CD4-positive, alpha-beta T cell (primary cell): ENCODE data around the gene MCAT. TPM values are rescaled to one million over a fixed set of nuclear protein-coding genes. Genes with fewer than 3 reads are reported as not detected.

ENCODE experiments used
- ATAC-seq: fragments of 200-7000 bp; cut with Tn5 transposase; one replicate; pipeline ENCODE4 v1.10.0; 2022; ENCODE audit warnings: mild to moderate bottlenecking; ENCODE audit not compliant: poor library complexity
- CTCF ChIA-PET: fragments of 350-600 bp; sonication (Branson Sonifier 250); formaldehyde crosslinking; loops from one replicate; lab custom pipeline; 2021; ENCODE audit warnings: antibody characterized with exemption, inconsistent platforms; lab: Charles Lee
- POLR2A ChIA-PET: fragments of 350-600 bp; sonication (Branson Sonifier 250); formaldehyde crosslinking; loops from one replicate; lab custom pipeline; 2021; ENCODE audit warnings: antibody characterized with exemption, inconsistent platforms; lab: Charles Lee
- DNase-seq, 14 experiments: peaks; one replicate each; pipeline ENCODE4 v3.0.0-alpha.2; 2013 to 2020; ENCODE audit warnings: mixed read lengths in 2 of 14
- H3K27ac ChIP-seq, 2 donors: one replicate each; pipeline versions ENCODE4 v1.5.1 to v1.7.0; 2013; ENCODE audit warnings: low read length in 2 of 2, low read depth in 1 of 2, mild to moderate bottlenecking in 1 of 2
- H3K27me3 ChIP-seq, 2 experiments: 1 replicate in 1 of 2; 2 replicates in 1 of 2; pipeline versions ENCODE4 v1.6.1 to v1.7.0; 2013; ENCODE audit warnings: low read length in 2 of 2, control low read depth in 1 of 2, mild to moderate bottlenecking in 1 of 2, moderate library complexity in 1 of 2; ENCODE audit not compliant: insufficient read depth in 2 of 2, control insufficient read depth in 1 of 2
- H3K36me3 ChIP-seq: one replicate; pipeline ENCODE4 v1.6.1; 2013; ENCODE audit warnings: low read length, control low read depth; ENCODE audit not compliant: insufficient read depth
- H3K4me1 ChIP-seq: one replicate; pipeline ENCODE4 v1.6.1; 2013; ENCODE audit warnings: low read length, control low read depth; ENCODE audit not compliant: insufficient read depth
- H3K4me3 ChIP-seq: one replicate; pipeline ENCODE4 v1.5.1; 2013; ENCODE audit warnings: mild to moderate bottlenecking, low read length, moderate library complexity
- H3K9me3 ChIP-seq, 2 experiments: 1 replicate in 1 of 2; 2 replicates in 1 of 2; pipeline versions ENCODE4 v1.6.1 to v1.7.0; 2013; ENCODE audit warnings: low read length in 2 of 2, mild to moderate bottlenecking in 2 of 2, control low read depth in 1 of 2, moderate library complexity in 1 of 2; ENCODE audit not compliant: control insufficient read depth in 1 of 2, insufficient read depth in 1 of 2
- H3K27ac Mint-ChIP-seq: one replicate; pipeline ENCODE4 v1.8.0; 2020; ENCODE audit warnings: mixed read lengths
- H3K27me3 Mint-ChIP-seq: one replicate; pipeline ENCODE4 v1.8.0; 2021; ENCODE audit warnings: mixed read lengths
- H3K36me3 Mint-ChIP-seq: one replicate; pipeline ENCODE4 v1.8.0; 2021; ENCODE audit warnings: low read depth, mixed read lengths
- H3K4me1 Mint-ChIP-seq: one replicate; pipeline ENCODE4 v1.8.0; 2021; ENCODE audit warnings: low read depth, mixed read lengths
- H3K4me3 Mint-ChIP-seq: one replicate; pipeline ENCODE4 v1.8.0; 2020; ENCODE audit warnings: mild to moderate bottlenecking, mixed read lengths
- H3K9me3 Mint-ChIP-seq: one replicate; pipeline ENCODE4 v1.8.0; 2020; ENCODE audit warnings: mixed read lengths
- CTCF ChIP-seq: fragments of 200-600 bp; IDR thresholded peaks from one replicate; pipeline ENCODE4 v1.8.0; 2022; ENCODE audit warnings: antibody characterized with exemption, mild to moderate bottlenecking
- intact Hi-C, 2 experiments: fragments of 100-400 bp; cut with DNase I in 1 of 2; cut with micrococcal nuclease in 1 of 2; formaldehyde crosslinking; loops; one replicate each; pipeline versions ENCODE4 v1.15.1 to v1.9.0; 2023 to 2025; cut with DNase I, micrococcal nuclease
- total RNA-seq, 174 experiments: library from RNA in 2 of 174; stranded (reverse) in 2 of 174; gene quantifications; one replicate each; pipeline ENCODE4 v1.2.3 and lab custom pipeline; 2021 to 2026

Gene MCAT
- total RNA-seq, 2 experiments from 2014 or later, result 16.1 to 18.0 TPM

GRCh38 chr22:43171019-43171491 lies 27.9 kb upstream of the MCAT start:
- Histone ChIP-seq H3K9me3 (no peaks in the 10 kb centered on the region), H3K4me1 (peaks cover 3% of the 10 kb centered on the region), H3K36me3 (peaks cover 56% of the 10 kb centered on the region), H3K4me3 (no peak overlapping the region), H3K27me3 (no peaks in the 10 kb centered on the region), H3K27ac (no peak overlapping the region)
- ATAC-seq (no peak), DNase-seq (no peak)
- ChIA-PET CTCF (no interaction called here), POLR2A (no interaction called here)
- H3K36me3 Mint-ChIP-seq, result peaks cover 27% of the 10 kb centered on the region
- no peak for TF ChIP-seq CTCF
- H3K9me3 Mint-ChIP-seq, result no peaks in the 10 kb centered on the region
- H3K4me3 Mint-ChIP-seq, result no peak overlapping the region
- H3K27ac Mint-ChIP-seq, result no peak overlapping the region
- intact Hi-C loops, result no loop called here
- no peaks in the 10 kb centered on the region for H3K27me3 Mint-ChIP-seq
- H3K4me1 Mint-ChIP-seq, result no peaks in the 10 kb centered on the region

- intact Hi-C loops, result no loop called here
- H3K4me1 ChIP-seq, result peaks cover 3% of the 10 kb centered on the region
- Mint-ChIP-seq H3K4me3 (no peak overlapping the region), H3K4me1 (no peaks in the 10 kb centered on the region), H3K36me3 (peaks cover 27% of the 10 kb centered on the region), H3K27ac (no peak overlapping the region), H3K27me3 (no peaks in the 10 kb centered on the region), H3K9me3 (no peaks in the 10 kb centered on the region)
- no peak for TF ChIP-seq CTCF
- POLR2A ChIA-PET, result no interaction called here
- CTCF ChIA-PET, result no interaction called here
- H3K36me3 ChIP-seq, result peaks cover 54% of the 10 kb centered on the region
- H3K27me3 ChIP-seq, result no peaks in the 10 kb centered on the region
- no peak for DNase-seq
- no peak overlapping the region for H3K27ac ChIP-seq
- ATAC-seq, result no peak
- no peaks in the 10 kb centered on the region for H3K9me3 ChIP-seq
- H3K4me3 ChIP-seq, result no peak overlapping the region
Measured at GRCh38 chr22:43170131-43170480, 26.9 kb upstream of the MCAT start.

- H3K27ac ChIP-seq, result no peak overlapping the region
- H3K27ac Mint-ChIP-seq, result no peak overlapping the region
- ChIA-PET CTCF (no interaction called here), POLR2A (no interaction called here)
- ATAC-seq (no peak), DNase-seq (no peak)
- H3K4me1 Mint-ChIP-seq, result no peaks in the 10 kb centered on the region
- H3K36me3 Mint-ChIP-seq, result peaks cover 27% of the 10 kb centered on the region
- no peaks in the 10 kb centered on the region for H3K9me3 Mint-ChIP-seq
- H3K27me3 ChIP-seq, result no peaks in the 10 kb centered on the region
- TF ChIP-seq CTCF, result no peak
- no peak overlapping the region for H3K4me3 ChIP-seq
- peaks cover 52% of the 10 kb centered on the region for H3K36me3 ChIP-seq
- no peaks in the 10 kb centered on the region for H3K9me3 ChIP-seq
- no peaks in the 10 kb centered on the region for H3K27me3 Mint-ChIP-seq
- H3K4me3 Mint-ChIP-seq, result no peak overlapping the region
- intact Hi-C loops, result no loop called here
- peaks cover 3% of the 10 kb centered on the region for H3K4me1 ChIP-seq
Measured at GRCh38 chr22:43169310-43170130, 26.3 kb upstream of the MCAT start.
